Activated naive CD4-positive, alpha-beta T cell treated with anti-CD3 and anti-CD28 coated beads, Interleukin-2, amount 10 ng/mL, durations not matched to agents 7 days and 5 days (primary cell): ENCODE measurements around the gene NUP210.

Source experiments
- CTCF ChIA-PET: fragments of 350-600 bp; sonication (Branson Sonifier 250); formaldehyde crosslinking; loops from one replicate; lab custom pipeline; 2021; ENCODE audit warnings: antibody characterized with exemption; lab: Charles Lee
- DNase-seq: peaks from one replicate; pipeline ENCODE4 v3.0.0-alpha.2; 2020
- H3K27ac Mint-ChIP-seq: one replicate; pipeline ENCODE4 v1.8.0; 2021; ENCODE audit warnings: mild to moderate bottlenecking, moderate library complexity, mixed read lengths
- H3K27me3 Mint-ChIP-seq: one replicate; pipeline ENCODE4 v1.8.0; 2021; ENCODE audit warnings: mild to moderate bottlenecking, mixed read lengths
- H3K36me3 Mint-ChIP-seq: one replicate; pipeline ENCODE4 v1.8.0; 2021; ENCODE audit warnings: mixed read lengths
- H3K4me1 Mint-ChIP-seq: one replicate; pipeline ENCODE4 v1.8.0; 2021; ENCODE audit warnings: mixed read lengths
- H3K4me3 Mint-ChIP-seq: one replicate; pipeline ENCODE4 v1.8.0; 2021; ENCODE audit warnings: mild to moderate bottlenecking, moderate library complexity, mixed read lengths
- H3K9me3 Mint-ChIP-seq: one replicate; pipeline ENCODE4 v1.8.0; 2021; ENCODE audit warnings: mixed read lengths

The NUP210 gene

DNA sequence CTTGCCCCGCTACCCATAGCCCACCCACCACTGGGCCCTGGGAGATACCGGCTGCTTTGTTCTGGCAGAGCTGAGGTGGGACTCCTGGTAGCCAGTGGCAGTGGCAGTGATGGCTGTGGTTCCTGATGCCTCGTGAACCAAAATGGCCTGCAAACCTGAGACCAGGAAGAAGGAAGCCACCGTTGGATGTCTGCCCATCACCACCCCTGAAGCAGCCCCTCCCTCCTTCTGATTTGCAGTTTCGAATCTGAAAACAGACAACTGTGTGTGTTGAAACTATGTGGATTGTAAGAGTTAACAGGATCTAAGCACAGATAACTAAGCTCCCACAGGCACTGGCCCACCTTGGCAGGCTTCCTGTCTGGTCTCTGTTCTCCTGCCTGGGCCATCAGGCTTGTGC lies 66.6 kb downstream of the NUP210 start:
- DNase-seq: no peak
- Mint-ChIP-seq H3K36me3 (peaks cover 81% of the 10 kb centered on the region), H3K4me1 (peaks cover 47% of the 10 kb centered on the region)

GRCh38 chr3:13352621-13353131 lies 67.4 kb downstream of the NUP210 start:
- no peak overlapping the region for H3K4me3 Mint-ChIP-seq
- peaks cover 76% of the 10 kb centered on the region for H3K36me3 Mint-ChIP-seq
- CTCF ChIA-PET: interaction anchor here (0.9 to 9.1 kb wide), 2 partner anchors 10 to 100 kb away, joined by 3 to 105 read pairs; no protein-coding TSS in a partner anchor
- peaks cover 55% of the 10 kb centered on the region for H3K4me1 Mint-ChIP-seq
- peak; percentile 43 for DNase-seq
- no peaks in the 10 kb centered on the region for H3K27me3 Mint-ChIP-seq
- peak overlapping the region; percentile 67 for H3K27ac Mint-ChIP-seq
- H3K9me3 Mint-ChIP-seq: no peaks in the 10 kb centered on the region

More for the DNA sequence above, 66.6 kb downstream of the NUP210 start:
- Mint-ChIP-seq H3K27ac (peak overlapping the region; percentile 75), H3K9me3 (no peaks in the 10 kb centered on the region), H3K4me3 (no peak overlapping the region), H3K27me3 (no peaks in the 10 kb centered on the region)
- CTCF ChIA-PET: interaction anchor here (1.1 to 1.6 kb wide), 3 partner anchors 10 to 100 kb away, joined by 3 to 11 read pairs (median 5); no protein-coding TSS in a partner anchor

- no peaks in the 10 kb centered on the region for H3K27me3 Mint-ChIP-seq
- H3K4me1 Mint-ChIP-seq: peaks cover 79% of the 10 kb centered on the region
- peaks cover 75% of the 10 kb centered on the region for H3K36me3 Mint-ChIP-seq
- no peak for DNase-seq
- peak overlapping the region; percentile 93 for H3K27ac Mint-ChIP-seq
- H3K4me3 Mint-ChIP-seq: peak overlapping the region; percentile 6
- CTCF ChIA-PET: interaction anchor here (9.1 kb wide), 1 partner anchor 103 kb away, joined by 105 read pairs; no protein-coding TSS in a partner anchor
- no peaks in the 10 kb centered on the region for H3K9me3 Mint-ChIP-seq
Measured at GRCh38 chr3:13349823-13350222, 70.3 kb downstream of the NUP210 start.

DNA sequence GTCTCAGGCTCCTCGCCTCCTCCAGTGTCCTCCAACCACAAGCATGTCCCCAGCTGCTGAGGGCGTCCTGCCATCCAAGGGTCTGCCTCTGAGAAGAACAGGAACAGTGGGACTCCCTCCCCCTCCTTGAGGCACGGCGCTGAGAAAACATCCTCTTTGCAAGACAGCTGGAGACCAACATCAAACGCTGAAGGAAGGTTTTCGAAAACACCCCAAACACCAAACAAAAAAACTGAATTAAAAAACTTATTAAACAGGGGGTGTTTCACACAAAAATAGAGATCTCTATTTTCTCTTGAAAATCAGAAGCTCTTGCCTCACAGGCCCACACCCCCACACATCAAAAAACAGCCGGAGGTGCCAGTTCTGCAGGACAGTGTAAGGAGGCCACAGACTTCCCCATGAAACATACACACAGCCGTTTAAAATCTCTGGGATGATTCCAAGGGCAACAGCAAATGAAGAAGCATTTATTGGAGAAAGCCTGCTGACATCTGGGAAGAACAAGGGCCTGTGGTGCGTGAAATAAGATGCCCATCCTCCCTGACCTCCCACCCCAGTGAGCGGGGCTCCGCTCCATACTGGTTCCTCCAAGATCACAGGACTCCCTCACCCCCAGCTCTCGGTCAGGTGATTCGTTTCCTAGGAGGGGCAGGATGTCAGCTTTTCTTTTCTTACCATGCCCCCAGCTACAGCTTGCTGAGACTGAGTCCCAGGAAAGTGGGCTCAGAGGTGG lies 71.3 kb downstream of the NUP210 start:
- peak overlapping the region; percentile 93 for H3K27ac Mint-ChIP-seq
- peak overlapping the region; percentile 31 for H3K4me3 Mint-ChIP-seq
- H3K4me1 Mint-ChIP-seq: peaks cover 79% of the 10 kb centered on the region
- H3K9me3 Mint-ChIP-seq: no peaks in the 10 kb centered on the region
- peak; percentile 67 for DNase-seq
- CTCF ChIA-PET: interaction anchor here (0.7 to 9.1 kb wide), 3 partner anchors 91 to 113 kb away, joined by 3 to 105 read pairs (median 8); no protein-coding TSS in a partner anchor
- no peaks in the 10 kb centered on the region for H3K27me3 Mint-ChIP-seq
- H3K36me3 Mint-ChIP-seq: peaks cover 77% of the 10 kb centered on the region

DNA sequence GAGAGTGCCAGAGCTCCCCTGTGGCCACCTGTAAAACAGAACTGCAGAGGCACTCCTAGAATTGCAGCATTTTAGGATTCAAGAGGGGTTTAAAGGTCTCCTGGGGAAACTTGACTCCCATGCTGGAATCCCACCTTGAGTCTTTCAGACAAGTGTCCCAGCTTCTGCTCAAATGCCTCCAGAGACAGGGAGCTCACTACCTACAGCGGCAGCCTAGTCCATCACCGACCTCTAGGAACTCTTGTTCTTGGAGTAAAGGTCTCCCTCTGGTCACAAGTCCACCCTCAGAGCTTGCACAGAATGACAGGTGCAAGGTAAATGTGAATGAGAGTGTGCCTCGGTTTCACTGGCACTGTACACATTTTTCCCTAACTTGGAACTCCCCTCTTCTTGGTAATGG lies 72.0 kb downstream of the NUP210 start:
- CTCF ChIA-PET: interaction anchor here (0.7 to 9.1 kb wide), 4 partner anchors 68 to 114 kb away, joined by 3 to 105 read pairs (median 8); no protein-coding TSS in a partner anchor
- peaks cover 74% of the 10 kb centered on the region for H3K36me3 Mint-ChIP-seq
- peaks cover 73% of the 10 kb centered on the region for H3K4me1 Mint-ChIP-seq
- peak overlapping the region; percentile 93 for H3K27ac Mint-ChIP-seq
- H3K9me3 Mint-ChIP-seq: no peaks in the 10 kb centered on the region
- DNase-seq: no peak
- H3K4me3 Mint-ChIP-seq: no peak overlapping the region
- H3K27me3 Mint-ChIP-seq: no peaks in the 10 kb centered on the region

- Mint-ChIP-seq H3K27ac (peak overlapping the region; percentile 93), H3K27me3 (no peaks in the 10 kb centered on the region), H3K36me3 (peaks cover 71% of the 10 kb centered on the region), H3K9me3 (no peaks in the 10 kb centered on the region), H3K4me3 (peak overlapping the region; percentile 12), H3K4me1 (peaks cover 66% of the 10 kb centered on the region)
- no peak for DNase-seq
- CTCF ChIA-PET: interaction anchor here (1.7 to 9.1 kb wide), 6 partner anchors 15 to 256 kb away, joined by 7 to 105 read pairs (median 10); no protein-coding TSS in a partner anchor
Measured at GRCh38 chr3:13347390-13347950, 72.7 kb downstream of the NUP210 start.

DNA sequence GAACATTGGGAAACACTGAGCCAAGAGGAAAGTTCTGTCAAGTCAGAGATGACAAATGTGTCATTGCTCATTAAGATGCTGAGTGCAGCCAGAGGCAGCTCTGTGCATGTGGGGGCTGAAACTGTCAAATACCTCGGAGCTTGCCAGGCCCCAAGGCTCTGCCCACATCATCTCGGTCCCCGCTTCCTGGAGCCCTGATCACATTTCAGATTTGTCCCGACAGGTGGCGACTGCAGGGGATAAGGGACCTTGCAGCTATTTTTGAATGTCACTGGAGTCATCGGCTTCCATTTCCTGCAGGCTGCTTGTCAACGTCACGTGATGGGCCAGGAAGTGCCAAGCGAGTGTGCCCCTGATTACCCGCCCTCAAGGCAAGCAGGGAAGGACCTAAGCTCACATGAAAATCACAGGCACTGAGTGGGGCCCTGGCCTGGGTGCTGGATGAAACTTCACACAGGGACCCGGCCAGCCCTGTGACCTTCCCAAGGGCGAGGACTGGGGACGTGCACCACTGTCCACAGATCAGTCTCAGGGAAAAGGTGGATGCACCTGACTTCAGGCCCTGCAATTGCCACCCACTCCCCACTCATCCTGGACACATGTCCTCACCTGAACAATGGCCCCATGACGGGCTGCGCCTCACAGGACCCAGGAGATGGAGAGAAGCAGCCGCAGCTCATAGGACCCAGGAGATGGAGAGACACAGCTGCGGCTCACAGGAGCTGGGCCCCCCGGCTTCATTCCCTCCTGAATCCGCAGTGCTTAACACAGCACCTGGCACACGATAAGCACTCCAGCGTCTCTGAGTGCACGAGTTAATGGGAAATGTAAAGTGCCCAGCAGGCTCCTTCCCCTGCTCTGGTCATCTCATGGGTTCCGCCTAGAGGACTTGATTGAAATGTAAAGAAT lies 73.4 kb downstream of the NUP210 start:
- H3K27ac Mint-ChIP-seq: peak overlapping the region; percentile 93
- CTCF ChIA-PET: interaction anchor here (0.7 to 9.1 kb wide), 20 partner anchors 8 to 351 kb away, joined by 3 to 105 read pairs (median 4); partner anchors contain the start of genes HDAC11 and NUP210

DNA sequence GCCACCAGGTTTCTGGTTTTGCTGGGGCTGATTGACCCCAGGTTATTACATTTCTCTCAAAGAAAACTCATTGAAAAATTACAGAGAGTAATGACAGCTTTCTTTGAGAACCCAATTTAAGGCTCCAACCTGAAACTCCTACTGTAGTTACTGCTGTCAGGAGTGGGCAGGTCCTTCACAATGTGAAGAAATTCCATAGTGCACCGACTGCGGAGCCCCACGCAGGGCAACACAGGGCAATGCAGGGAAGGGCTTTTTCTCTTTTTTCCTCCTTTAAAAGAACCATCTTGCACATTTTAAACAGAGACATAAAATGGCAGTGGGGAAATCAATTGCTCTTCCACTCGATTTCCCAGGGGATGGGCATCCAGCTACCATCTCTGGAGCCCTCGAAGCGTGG lies 74.3 kb downstream of the NUP210 start:
- CTCF ChIA-PET: interaction anchor here (0.8 to 9.1 kb wide), 14 partner anchors 10 to 254 kb away, joined by 3 to 105 read pairs (median 4); no protein-coding TSS in a partner anchor
- Mint-ChIP-seq H3K36me3 (peaks cover 71% of the 10 kb centered on the region), H3K27me3 (no peaks in the 10 kb centered on the region), H3K9me3 (no peaks in the 10 kb centered on the region), H3K4me3 (no peak overlapping the region), H3K27ac (peak overlapping the region; percentile 93), H3K4me1 (peaks cover 59% of the 10 kb centered on the region)
- no peak for DNase-seq

More for the DNA sequence above, 73.4 kb downstream of the NUP210 start:
- H3K4me3 Mint-ChIP-seq: no peak overlapping the region
- H3K9me3 Mint-ChIP-seq: no peaks in the 10 kb centered on the region
- DNase-seq: peak; percentile 88
- H3K4me1 Mint-ChIP-seq: peaks cover 66% of the 10 kb centered on the region
- peaks cover 73% of the 10 kb centered on the region for H3K36me3 Mint-ChIP-seq
- no peaks in the 10 kb centered on the region for H3K27me3 Mint-ChIP-seq

DNA sequence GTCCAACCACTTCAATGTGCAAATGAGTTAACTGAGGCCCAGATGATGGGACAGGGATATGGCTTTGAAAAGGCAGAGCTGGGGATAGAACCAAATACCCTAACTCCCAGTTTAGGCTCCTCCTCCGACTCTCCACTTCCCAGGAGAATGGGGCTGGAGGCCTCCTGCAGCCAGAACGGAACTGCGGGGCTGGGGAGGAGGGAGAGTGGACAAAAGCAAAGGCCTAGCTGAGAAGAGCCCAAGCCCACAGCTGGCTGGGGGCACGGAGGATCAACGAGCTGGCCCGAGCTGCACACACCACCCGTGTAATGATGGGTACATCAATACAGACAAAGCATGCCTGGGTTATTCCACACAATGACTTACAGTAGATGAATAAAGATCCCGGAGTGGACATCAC lies 74.8 kb downstream of the NUP210 start:
- CTCF ChIA-PET: interaction anchor here (1.0 to 9.1 kb wide), 8 partner anchors 13 to 253 kb away, joined by 3 to 105 read pairs (median 6); no protein-coding TSS in a partner anchor
- no peaks in the 10 kb centered on the region for H3K9me3 Mint-ChIP-seq
- H3K4me1 Mint-ChIP-seq: peaks cover 57% of the 10 kb centered on the region
- H3K27ac Mint-ChIP-seq: peak overlapping the region; percentile 93
- H3K27me3 Mint-ChIP-seq: no peaks in the 10 kb centered on the region
- no peak overlapping the region for H3K4me3 Mint-ChIP-seq
- peaks cover 68% of the 10 kb centered on the region for H3K36me3 Mint-ChIP-seq
- DNase-seq: no peak

DNA sequence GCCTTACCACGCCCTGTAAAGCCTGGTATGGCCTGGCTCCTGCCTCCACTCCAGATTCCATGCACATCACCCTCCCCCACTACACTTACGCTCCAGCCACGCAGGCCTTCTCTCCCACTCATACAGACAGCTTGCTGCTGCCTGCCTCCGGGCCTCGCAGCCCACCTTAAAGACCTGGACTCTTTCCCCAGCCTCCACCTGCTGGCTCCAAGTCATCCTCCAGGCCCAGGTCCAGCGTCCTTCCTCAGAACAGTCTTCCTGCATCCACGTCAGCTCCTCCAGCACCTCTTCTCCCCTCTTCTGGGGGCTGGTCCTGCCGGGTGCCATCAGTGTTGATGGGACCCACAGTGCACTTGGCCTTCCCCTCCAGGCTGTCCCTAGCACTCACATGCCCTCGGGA lies 75.5 kb downstream of the NUP210 start:
- H3K27ac Mint-ChIP-seq: peak overlapping the region; percentile 45
- no peak overlapping the region for H3K4me3 Mint-ChIP-seq
- H3K36me3 Mint-ChIP-seq: peaks cover 63% of the 10 kb centered on the region
- H3K27me3 Mint-ChIP-seq: no peaks in the 10 kb centered on the region
- CTCF ChIA-PET: interaction anchor here (0.8 to 9.1 kb wide), 7 partner anchors 9 to 111 kb away, joined by 3 to 105 read pairs (median 4); no protein-coding TSS in a partner anchor
- peaks cover 50% of the 10 kb centered on the region for H3K4me1 Mint-ChIP-seq
- DNase-seq: no peak
- no peaks in the 10 kb centered on the region for H3K9me3 Mint-ChIP-seq

GRCh38 chr3:13343601-13344000 lies 76.5 kb downstream of the NUP210 start:
- no peak overlapping the region for H3K27ac Mint-ChIP-seq
- H3K4me3 Mint-ChIP-seq: no peak overlapping the region
- peaks cover 40% of the 10 kb centered on the region for H3K4me1 Mint-ChIP-seq
- no peaks in the 10 kb centered on the region for H3K27me3 Mint-ChIP-seq
- CTCF ChIA-PET: interaction anchor here (1.5 to 9.1 kb wide), 3 partner anchors 10 to 112 kb away, joined by 5 to 105 read pairs (median 6); no protein-coding TSS in a partner anchor
- DNase-seq: no peak
- H3K9me3 Mint-ChIP-seq: no peaks in the 10 kb centered on the region
- H3K36me3 Mint-ChIP-seq: peaks cover 63% of the 10 kb centered on the region

- Mint-ChIP-seq H3K27ac (no peak overlapping the region), H3K4me3 (no peak overlapping the region), H3K27me3 (no peaks in the 10 kb centered on the region), H3K4me1 (peaks cover 22% of the 10 kb centered on the region), H3K9me3 (no peaks in the 10 kb centered on the region), H3K36me3 (peaks cover 61% of the 10 kb centered on the region)
- CTCF ChIA-PET: interaction anchor here (0.7 to 1.8 kb wide), 2 partner anchors 111 to 112 kb away, joined by 3 to 7 read pairs; no protein-coding TSS in a partner anchor
- no peak for DNase-seq
Measured at GRCh38 chr3:13341229-13341905, 78.8 kb downstream of the NUP210 start.
